ENCODE measurements around the gene MAFF.
A peak's percentile ranks its signal among the peaks of the same experiment; 100 is the strongest.
"Not testable (repeated sequence)": the region's sequence is repeated elsewhere in the genome, so short reads cannot be mapped to it uniquely, and the experiment has no call there.

MAFF gene

DNA sequence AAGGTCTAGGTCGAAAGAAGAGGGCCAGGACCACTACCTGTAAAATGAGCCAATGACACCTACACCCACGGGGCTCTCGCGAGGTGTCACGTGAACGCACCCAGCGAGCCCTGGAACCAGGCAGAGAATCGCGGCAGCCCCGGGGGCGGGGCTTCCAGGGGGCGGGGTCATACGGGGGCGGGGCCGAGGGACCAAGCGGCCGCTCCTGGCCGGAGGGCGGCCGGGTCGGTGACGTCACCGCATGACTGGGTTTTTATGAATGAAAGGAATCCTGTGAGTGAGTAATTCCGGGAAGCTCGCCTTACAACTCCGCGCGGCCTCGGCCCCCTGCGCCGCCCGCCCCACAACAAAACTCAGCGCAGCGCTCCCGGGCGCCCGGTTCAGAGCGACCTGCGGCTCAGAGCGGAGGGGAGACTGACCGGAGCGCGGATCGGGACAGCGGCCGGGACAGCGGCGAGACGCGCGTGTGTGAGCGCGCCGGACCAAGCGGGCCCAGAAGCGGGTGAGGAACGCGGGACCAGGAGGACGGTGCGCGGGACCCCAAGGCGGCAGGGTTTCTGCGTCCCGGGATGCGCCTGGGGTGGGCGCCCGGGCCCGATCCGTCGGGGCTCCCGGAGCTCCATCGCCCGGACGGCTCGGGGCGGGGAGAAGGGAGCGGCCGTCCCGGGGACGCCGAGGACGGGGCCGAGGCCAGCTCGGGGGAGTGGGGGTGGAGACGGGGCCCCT lies at the start of gene MAFF:
Gene MAFF (plus strand): TSS at position 284 of the 726 bp plus-strand sequence. CDS start 11,860 bp downstream, outside the sequence.
- DNase-seq: peak; percentile 89

DNA sequence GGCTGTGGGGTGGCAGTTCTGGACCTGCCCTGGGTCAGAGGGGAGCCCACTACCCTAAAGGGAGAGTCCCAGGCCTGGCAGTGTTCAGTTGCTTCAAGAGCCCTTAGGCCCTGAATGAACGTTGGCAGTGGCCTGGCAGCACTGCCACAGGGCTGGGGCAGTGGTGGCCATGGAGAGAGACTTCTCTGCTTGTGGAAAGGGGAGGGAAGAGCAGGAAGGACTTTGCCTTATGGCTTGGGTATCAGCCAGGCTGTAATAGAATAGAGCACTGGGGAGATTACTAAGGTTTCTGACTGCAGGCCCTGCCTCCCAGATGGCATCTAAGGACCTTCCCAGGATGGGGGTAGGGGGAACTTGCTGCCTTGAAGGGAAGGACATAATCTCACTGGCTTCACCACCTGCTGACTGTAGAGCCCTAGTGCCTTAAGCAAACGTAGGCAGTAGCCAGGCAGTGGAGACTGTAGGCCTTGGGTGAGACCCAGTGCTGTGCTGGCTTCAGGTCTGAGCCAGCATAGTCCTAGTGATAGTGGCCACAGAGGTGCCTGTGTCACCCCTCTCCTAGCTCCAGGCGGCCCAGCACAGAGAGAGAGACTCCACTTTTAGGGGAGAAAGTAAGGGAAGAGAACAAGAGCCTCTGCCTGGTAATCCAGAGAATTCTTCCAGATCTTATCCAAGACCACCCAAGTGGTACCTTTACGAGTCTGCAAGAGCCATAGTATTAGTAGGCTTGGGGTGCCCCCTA lies 47.8 kb upstream of the MAFF start:
- DNase-seq: no peak

DNA sequence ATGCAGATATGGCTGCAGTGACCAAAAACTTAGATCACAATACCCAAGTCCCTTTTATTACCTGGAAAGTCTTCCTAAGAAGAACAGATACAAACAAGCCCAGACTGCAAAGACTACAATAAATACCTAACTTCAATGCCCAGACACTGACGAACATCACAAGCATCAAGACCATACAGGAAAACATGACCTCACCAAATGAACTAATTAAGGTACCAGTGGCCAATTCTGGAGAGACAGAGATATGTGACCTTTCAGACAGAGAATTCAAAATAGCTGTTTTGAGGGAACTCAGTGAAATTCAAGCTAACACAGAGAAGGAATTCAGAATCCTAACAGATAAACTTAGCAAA lies 47.3 kb upstream of the MAFF start:
- not testable (repeated sequence) for DNase-seq

DNA sequence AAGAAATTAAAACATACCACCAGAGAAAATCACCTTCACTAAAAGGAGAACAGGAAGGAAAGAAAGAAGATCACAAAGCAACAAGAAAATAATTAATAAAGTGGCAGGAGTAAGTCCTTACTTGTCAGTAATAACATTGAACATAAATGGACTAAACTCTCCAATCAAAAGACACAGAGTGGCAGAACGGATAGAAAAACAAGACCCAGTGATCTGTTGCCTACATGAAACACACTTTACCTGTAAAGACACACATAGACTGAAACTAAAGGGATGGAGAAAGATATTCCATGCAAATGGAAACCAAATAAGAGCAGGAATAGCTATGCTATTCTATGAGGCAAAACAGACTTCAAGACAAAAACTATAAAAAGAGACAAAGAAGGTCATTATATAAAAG lies 46.1 kb upstream of the MAFF start:
- no peak for DNase-seq

DNA sequence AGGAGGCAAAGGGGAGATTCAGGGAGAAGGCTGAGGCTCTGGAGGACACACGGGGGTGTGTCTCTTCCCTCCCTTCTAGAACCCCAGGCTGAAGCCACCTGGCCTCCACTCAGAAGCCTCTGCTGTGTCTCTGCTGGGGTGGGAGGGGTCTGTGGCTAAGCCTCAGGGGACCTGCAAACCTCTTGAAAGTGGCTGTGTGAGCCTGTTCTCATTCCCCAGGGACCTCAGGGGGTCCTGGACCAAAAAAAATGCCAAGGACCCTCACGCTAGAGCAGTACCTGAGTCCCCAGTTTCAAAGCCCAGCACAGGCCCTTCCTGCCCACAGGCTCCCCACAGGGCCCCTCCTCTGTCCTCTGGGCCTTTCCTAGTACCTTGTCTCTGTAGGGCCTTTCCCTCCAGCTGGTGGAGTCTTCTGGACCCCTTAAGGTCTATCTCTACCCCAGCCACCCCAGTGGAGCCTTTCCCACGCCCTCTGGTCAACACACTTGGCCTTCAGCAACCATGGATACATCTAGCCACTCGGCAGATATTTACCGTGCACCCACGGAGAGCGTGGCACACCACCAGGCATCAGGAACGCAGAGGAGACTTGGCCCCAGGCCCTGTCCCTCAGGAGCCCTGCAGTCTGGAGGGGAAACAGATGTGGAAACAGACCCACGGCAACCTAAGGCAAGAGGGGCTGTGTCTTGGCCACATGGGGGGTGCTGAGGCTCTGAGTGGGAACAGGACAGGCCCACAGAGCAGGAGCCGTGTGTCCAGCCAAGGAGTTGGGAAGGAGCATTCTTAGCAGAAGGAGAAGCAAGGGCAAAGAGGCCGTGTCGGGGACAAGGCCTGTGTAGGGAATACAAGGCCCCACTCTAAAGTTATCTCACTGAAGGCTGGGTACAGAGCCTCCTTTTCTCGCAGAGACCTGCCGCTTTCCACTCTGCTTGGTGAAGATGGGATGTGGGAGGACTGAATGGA lies 38.6 kb upstream of the MAFF start:
- no peak for DNase-seq

DNA sequence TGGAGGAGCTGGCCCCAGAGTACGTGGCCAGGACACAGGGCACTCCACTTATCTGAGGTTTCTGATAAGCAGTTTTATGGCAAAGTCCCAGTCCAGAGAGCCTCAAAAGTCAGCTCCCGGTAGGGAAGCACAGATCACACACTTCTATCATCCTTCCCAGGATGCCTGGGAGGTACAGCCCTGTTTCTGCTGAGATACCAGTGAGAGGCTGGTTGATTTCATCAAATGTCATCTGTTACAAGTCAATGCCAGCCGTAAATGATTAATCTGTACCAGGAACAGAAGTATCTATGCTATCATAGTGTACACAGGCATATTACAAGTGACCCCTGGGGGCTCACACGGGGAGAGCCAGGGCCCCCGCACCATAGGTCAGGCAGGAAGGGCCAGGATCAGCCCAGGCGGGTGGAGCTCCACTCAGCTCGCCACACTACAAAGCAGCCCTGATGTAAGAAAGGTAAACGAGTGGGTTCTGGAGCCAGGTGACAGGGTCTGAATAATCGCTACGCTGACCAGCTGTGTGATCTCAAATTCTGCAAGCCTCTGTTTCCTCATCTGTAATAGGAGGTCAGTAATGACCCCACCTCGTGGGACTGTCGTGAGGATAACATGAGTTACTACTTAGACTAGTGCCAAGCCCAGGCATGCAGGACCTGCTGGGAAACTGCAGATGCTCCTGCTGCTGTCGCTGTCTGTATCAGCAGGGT lies 37.8 kb upstream of the MAFF start:
- no peak for DNase-seq

DNA sequence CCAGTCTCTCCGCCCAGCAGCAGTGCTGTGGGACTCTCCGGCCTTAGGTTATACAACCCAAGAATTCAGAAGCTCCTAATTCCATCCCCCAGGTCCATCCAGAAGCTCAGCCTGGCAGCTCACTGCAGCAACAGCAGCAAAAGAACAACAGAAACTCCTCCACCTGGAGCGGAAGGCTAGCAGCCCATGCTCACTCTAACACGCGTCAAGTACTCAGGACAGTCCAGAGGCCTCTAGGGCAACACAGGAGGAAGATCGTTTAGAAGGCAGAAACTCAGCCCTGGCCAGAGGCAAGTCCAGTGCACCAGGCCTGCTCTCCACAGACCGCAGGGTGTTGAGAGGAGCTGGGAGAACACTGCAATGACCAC lies 37.3 kb upstream of the MAFF start:
- no peak for DNase-seq

DNA sequence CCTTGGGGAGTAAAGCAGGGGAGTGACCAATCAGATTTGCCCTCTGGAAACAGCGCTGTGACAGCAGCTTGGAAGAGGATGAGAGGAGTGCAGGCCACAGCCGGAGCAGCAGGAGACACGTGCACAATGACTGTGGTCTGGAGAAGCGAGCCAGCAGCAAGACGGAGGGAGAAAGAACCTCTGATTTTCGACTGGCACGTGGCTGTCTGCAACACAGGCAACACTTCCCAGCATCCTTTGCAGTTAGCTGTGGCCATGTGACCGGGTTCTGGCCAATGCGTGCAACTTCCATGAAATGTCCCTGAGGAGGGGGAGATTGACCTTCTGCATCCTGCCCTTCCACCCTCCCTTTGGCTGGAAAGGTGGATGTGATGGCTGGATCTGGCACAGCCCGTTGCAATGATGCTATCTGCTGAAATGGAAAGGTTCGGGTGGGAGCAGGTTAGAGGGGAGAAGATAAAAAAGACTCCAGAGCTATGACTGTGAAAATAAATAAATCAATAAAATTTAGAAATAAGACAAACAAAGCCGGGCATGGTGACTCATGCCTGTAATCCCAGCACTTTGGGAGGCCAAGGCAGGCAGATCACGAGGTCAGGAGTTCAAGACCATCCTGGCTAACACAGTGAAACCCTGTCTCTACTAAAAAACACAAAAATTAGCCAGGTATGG lies 35.7 kb upstream of the MAFF start:
- DNase-seq: no peak

DNA sequence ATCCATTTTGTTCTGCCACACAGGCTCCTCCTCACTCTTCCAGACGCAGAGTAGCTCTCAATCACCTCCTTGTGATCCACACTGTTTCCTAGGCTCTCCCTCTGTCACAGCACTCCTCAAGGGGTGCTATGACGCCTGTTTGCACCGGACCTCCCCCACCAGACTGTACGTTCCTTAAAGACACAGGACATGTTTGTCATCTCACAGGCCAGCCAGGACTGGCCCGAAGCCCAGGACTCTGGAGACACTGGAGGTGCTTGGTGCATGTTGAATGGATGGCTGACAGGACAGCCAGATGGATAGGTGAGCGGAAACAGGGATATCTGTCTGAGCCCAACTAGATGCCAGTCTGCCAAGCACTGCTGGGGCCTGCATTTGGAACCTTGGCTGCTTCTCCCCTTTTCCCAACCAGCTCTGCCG lies 33.8 kb upstream of the MAFF start:
- no peak for DNase-seq

DNA sequence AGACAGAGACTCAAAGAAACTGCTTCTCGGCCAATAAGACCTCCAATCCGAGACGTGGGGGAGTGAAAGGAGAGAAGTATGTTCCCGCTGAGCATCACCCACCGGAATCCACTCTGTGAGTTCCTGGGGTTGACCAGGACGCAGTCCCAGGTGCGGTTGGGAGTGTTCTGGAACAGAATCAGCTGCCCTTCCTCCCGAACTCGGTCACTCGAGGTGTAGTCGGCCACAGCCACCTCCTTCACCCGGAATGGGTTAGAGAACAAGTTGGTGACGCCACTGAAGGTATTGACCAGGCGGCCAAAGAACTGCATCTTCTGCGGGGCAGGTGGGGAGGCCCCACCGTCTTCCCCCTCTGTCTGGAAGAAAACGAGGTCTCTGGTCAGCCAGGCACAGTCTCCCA lies 32.7 kb upstream of the MAFF start:
- no peak for DNase-seq

DNA sequence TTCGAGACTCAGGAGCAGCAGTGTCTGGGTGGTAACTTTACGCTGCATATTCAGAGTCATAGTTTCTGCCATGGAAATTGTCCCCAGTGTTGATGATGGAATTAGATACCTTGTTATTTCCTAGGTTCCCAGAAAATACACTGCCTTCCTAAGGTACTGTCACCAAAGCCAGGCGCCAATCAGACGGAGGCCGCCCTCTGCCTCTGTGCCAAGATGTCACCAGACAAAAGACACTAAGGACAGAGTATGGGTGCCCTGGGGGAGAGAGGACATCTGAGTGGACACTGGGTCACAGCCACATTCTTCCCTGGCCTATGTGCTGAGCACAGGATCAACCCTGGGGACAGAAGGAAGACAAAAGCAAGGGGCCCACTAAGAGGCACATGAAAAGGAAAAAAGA lies 31.3 kb upstream of the MAFF start:
- no peak for DNase-seq

DNA sequence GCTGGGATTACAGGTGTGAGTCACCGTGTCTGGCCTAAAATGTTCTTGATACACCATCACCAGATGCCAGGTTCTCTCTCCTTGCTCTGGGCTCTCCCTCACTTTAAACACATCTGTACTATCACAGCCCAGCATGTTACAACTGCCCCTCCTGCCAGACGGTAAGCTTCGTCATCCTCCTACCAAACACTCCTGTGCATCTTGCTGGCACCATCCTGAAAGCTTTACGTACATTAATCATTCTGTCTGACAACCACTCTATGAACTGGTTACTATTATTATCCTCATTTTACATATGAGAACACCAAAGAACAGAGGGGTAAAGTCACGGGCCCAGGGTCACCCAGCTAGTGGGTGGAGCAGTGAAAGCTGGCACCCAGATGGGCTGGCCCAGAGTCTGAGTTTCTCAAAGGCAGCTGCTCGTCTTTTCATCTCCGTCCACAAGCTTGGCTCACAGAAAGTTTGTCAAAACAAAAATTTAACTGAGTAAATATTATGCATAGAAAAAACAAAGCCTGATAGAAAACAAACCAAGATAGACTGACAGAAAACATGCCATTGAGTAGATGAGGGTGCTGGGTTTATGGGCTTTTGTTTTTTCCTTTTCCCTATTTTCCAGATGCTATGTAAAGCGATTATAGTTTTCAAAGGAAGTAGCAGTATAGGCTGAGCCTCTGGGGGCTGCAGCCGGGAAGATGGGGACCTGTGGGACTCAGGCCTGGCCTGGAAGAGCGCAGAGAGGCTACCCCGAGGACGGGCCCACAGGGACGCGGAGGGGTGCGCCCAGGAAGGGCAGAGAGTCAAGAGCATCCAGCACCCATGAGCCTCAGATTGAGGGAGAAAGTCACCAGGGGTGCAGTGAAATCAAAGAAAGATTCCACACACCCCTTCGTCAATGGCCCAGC lies 29.6 kb upstream of the MAFF start:
- DNase-seq: no peak

DNA sequence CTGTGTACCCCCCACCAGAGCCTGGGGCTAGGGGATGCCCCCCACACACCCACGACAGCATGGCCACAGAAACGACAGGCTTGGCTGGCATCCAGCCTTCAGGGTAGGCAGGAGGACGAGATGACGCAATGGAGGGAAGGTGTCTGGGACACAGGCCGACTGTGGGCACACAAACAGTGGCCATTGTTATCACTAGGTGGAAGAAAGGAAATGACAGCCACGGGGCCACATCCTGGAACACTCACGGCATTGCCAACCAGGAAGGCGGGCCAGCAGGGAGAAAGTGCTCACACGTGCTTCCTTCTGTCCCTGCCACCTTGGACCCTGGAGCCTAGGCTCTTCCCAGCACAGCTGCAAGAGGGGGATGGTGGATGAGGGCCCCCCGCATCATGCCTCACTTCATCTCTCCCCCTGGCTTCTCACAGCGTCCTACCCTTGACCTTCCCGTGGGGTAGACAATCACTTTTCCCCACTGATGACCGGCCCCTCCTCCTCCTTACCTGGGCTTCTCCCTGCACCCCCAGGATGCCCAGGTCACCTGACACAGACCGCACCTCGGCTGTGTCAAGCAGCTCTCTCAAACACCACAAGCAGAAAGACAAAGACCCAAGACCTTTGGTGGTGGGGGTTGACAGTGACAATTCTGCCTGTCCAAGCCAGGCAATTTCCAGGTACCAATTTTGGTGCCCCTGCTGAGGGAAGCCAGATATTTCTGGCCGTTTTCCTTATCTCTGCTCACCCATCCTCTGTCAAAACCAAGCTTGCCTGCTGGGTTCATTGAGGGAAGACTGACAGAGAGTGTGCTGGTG lies 28.8 kb upstream of the MAFF start:
- no peak for DNase-seq

DNA sequence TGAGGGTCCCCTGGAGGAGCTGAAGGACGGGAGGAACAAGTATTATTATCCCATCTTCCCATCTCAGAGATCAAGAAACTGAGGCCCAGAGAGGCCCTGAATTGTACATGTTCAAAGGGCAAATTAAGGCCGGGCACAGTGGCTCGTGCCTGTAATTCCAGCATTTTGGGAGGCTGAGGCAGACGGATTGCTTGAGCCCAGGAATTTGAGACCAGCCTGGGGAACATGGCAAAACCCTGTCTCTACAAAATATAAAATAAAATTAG lies 28.2 kb upstream of the MAFF start:
- DNase-seq: no peak

DNA sequence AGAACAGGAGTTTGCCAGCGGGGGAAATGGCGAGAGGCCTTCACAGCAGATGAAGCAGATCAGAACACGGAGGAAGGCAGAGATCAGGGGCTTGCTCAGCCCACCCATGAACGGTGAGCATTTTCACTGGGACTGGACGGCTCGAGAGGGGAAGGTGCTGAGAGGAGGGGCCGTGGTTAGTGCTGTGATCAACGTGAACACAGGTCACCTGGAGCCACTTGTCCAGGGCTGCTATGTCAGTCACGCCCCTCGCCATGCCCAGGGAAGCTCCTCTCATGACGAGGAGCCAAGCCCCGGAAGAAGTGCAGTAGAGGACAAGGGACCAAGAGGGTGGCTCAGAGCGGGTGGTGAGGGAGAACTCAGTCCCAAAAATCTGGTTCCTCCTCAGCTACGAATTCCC lies 27.2 kb upstream of the MAFF start:
- DNase-seq: no peak

DNA sequence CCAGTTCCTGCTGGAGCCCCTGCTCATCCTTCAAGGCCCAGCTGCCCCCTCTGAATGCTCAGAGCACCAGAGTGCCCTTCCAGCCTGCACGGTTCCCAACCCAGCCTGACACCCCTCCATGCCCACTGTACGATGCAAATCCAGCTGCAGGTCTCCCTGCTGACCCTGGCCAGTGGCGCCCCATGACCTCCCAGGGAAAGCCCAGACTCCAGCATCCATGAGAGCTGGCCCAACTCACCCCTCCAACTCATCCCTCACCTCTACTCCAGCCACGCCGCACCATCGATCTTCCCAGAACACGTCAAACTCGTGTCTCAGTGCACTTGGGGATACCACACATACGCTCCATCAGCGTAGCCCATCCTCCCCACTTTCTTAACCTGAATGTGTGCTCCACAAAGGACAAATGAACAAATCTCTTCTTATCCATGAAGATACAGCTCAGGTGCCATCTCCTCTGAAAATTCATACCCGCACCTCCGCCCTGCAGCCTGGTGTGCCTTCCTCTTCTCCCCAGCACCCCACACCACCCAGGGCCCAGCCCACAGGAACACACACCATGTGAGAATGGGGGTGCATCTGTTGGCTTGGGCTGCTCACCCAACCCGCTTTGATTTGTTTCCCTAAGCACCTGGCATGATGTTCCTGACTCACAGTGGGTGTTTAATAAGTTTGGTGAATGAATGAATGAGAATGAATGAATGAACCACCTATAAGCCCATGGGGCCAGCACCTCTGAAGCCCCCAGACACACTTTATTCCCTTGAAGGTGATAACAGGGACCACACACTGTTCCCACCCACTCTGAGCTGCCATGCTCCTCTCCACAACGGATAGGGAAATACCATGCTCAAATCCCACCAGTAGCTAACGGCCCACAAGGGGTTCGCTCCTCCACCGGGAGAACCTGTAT lies 26.3 kb upstream of the MAFF start:
- no peak for DNase-seq

DNA sequence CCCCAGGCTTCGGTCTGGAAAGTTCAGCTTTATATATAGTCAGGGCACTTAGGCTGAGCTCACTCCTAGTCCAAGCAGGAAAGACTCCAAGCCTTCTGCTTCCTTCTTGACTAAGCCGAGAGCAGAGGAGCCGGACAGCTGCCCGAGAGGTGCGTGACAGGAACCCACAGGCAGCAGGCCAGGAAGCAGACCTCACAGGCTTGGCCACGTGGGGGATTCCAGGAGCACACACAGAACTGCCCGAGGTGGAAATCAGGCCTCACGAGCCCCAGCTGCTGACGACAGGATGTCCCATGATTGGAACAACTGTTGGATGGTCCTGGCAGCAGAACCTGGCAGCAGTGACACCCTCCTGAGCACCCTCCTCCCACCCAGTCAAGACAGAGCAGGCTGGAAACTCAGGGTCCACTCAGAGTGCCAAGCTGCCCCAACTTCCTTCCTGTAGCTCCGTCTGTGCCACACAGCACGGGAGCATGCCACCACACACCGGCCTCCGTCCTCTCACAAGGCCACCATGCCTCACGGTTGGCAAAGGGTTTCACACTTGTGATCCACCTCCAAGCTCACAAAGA lies 25.5 kb upstream of the MAFF start:
- no peak for DNase-seq

DNA sequence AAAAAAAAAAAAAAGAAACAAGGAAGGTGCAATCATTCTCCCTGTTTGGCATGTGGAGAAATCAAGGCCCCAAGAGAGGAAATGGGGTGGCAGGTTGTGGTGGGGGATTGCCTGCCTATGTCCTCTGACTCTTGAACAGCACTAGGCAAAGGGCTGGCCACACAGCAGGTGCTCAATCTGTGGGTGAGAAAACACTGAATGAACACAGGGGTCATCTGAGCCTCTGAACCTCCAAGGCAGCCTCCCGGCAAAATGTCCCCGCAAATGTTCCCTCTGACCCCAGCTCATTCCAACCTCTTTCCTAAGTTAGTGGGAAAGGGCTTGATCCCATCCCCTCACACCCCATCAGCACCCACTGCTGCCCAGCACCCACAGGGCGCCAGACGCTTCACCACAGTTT lies 24.8 kb upstream of the MAFF start:
- DNase-seq: no peak

DNA sequence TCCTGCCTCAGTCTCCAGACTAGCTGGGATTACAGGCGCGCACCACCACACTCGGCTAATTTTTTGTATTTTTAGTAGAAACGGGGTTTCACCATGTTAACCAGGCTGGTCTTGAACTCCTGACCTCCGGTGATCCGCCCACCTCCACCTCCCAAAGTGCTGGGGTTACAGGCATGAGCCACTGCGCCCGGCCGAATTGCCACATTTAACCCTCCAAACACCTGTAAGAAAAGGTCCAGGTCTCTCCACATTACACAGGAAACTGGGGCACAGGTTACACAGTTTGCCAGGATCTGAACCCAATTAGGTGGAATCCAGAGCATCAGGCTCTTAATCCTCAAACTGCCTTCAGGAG lies 24.2 kb upstream of the MAFF start:
- not testable (repeated sequence) for DNase-seq

Data from stimulated activated CD4-positive, alpha-beta T cell treated with anti-CD3 and anti-CD28 coated beads, Interleukin-12 subunit alpha, Interleukin-12 subunit beta, amount 100 ng/mL, for 4 hours (primary cell).